SH-SY5Y (cell line): ENCODE data around the gene GJD4.

ENCODE experiments used
- GATA2 ChIP-seq: IDR thresholded peaks from 2 replicates; pipeline ENCODE4 v1.6.1; 2011; ENCODE audit warnings: mild to moderate bottlenecking, low read depth, low read length
- GATA3 ChIP-seq: IDR thresholded peaks from 2 replicates; pipeline ENCODE4 v1.6.1; 2011; ENCODE audit warnings: low read depth, mild to moderate bottlenecking, low read length, moderate library complexity

- TF ChIP-seq GATA3 (no peak), GATA2 (no peak)
Measured at GRCh38 chr10:35561715-35562114, 43.4 kb upstream of the GJD4 start.
